SK-N-MC (cell line): ENCODE data around the gene WDR27.

Experiments
- DNase-seq: peaks from one replicate; pipeline ENCODE4 v3.0.0-alpha.2; 2011; ENCODE audit warnings: low read depth, low spot score
- H3K27ac ChIP-seq: fragments of 200-600 bp; sonication (generic); 2 replicates; pipeline ENCODE4 v1.5.1; 2016; ENCODE audit warnings: mixed run types
- H3K36me3 ChIP-seq: fragments of 200-600 bp; sonication (generic); 2 replicates; pipeline ENCODE4 v1.6.1; 2017; ENCODE audit warnings: antibody characterized with exemption, low read length, mixed read lengths; ENCODE audit not compliant: insufficient read depth
- H3K4me3 ChIP-seq: fragments of 200-600 bp; sonication (generic); 2 replicates; pipeline ENCODE4 v1.5.1; 2016
- H3K9ac ChIP-seq: fragments of 200-600 bp; sonication (generic); 2 replicates; pipeline ENCODE4 v1.8.0; 2017; ENCODE audit warnings: mixed run types, mixed read lengths; ENCODE audit not compliant: insufficient read length
- H3K9me3 ChIP-seq: fragments of 200-600 bp; sonication (generic); 2 replicates; pipeline ENCODE4 v1.6.1; 2017; ENCODE audit warnings: low read depth, mild to moderate bottlenecking, antibody characterized with exemption, low read length, moderate library complexity, mixed read lengths
- EZH2 ChIP-seq: fragments of 200-600 bp; sonication (generic); IDR thresholded peaks from one replicate; pipeline ENCODE4 v1.6.1; 2017; ENCODE audit warnings: antibody characterized with exemption
- FOXP2 ChIP-seq: optimal IDR thresholded peaks from 2 replicates; pipeline ENCODE3; 2011; ENCODE audit warnings: mild to moderate bottlenecking, moderate library complexity; ENCODE audit not compliant: insufficient read depth; ENCODE audit errors: extremely low read length, control extremely low read depth
- POLR2AphosphoS5 ChIP-seq: IDR thresholded peaks from 2 replicates; pipeline ENCODE4 v1.6.1; 2012; ENCODE audit warnings: mild to moderate bottlenecking, low read depth, low read length, borderline replicate concordance

Gene WDR27

DNA sequence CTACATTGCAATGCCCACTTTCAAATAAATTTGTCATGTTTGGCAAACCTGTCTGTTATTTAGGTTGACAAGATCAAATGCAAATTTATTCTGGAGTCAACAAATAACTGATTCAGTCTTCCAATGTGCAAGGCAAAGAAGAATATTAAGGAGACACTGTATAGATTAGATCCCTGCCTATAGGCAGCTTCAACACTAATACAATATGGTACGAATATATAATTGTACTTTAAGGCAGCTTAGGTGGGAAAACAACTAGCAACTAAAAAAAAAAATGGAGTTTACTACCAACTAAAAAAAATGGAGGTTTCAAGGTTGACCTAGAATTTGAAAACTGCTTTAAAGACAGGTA is 24.2 kb upstream of the WDR27 start:
- H3K9me3 ChIP-seq: no peaks in the 10 kb centered on the region

DNA sequence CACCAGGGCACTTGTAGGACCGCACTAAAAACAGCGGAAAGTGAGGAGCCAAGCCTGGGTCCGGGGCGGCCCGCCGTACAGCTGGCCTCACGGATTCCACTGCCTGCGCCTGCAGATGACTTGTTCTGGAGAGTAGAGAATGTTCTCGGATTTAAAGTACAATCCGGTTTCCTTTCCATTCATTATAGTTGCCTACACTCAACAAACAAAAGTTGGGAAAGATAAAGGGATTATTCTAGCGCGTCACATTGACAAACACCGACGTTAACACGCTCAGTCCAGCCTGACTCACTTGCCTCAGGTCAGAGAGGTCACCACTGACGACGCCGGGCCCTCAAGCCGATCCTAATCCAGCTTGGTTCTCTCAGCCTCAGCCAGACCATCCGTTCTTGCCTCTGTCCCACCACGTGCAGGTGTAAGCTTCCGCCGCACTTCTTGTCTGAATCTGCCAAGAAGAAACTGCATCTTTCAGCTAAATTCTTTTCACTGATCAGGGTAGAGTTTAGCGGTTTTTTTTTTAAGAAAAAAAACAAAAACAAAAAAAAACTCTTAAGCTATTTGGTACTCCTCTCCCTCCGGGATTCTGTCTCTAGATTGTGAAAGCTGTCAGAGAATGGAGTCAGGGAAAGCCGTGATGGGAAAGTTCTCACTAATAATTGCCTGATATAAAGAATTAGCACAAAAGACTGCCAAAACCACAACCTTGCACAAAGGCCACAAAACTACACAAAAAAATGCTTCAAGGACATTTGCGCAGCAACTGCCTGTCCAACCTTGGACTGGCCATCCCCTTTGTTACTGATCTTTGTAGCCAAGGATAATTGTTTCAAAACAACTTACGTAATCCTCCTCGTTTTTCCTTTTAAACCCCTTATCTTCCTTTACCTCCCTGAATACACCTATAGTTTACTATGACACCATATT is 23.6 kb upstream of the WDR27 start:
- Histone ChIP-seq H3K9me3 (no peaks in the 10 kb centered on the region), H3K36me3 (no peaks in the 10 kb centered on the region), H3K4me3 (peak overlapping the region; percentile 92), H3K27ac (peak overlapping the region; percentile 62), H3K9ac (peak overlapping the region; percentile 88)
- TF ChIP-seq FOXP2: no peak
- TF ChIP-seq EZH2: no peak
- TF ChIP-seq POLR2AphosphoS5: no peak
- no peak for DNase-seq

More for the DNA sequence above, 24.2 kb upstream of the WDR27 start:
- Histone ChIP-seq H3K36me3 (no peaks in the 10 kb centered on the region), H3K27ac (no peak overlapping the region), H3K9ac (no peak overlapping the region), H3K4me3 (no peak overlapping the region; the same call in 1 of the 2 replicates)
- no peak for DNase-seq
- TF ChIP-seq POLR2AphosphoS5 (no peak), FOXP2 (no peak), EZH2 (no peak)

DNA sequence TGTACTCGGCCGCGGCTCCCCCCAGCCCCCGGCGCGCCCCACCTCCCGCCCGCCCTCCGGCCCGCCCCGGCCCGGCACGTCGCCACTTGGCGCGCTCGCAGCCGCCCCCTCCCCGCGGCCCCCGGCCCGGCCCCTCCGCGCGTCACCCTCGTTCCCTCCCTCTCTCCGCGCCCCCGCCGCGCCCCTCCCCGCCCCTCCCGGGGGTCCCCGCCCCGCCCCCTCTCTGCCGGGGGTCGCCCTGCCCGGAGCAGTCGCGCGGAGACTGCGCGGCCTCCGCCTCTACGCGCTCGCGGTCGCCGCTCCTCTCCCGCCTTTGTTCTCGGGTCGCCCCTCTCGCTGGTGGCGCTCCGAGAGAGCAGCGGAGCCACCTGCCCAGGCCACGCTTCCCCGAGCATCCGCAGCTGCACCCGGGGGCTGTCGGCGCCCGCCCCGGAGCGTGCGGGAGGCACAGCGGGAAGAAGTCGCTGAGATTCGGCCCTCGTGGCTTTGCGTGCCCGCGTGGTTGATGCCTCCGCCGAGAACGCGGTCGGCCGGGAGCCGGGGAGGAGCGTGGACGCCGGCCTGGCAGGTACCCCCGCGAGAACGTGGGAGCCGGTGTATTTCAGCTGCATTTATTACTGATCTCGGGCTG is 22.8 kb upstream of the WDR27 start, which contains the start of gene PHF10:
PHF10 (minus strand) TSS at position 7 of the 631 bp plus-strand sequence. CDS start 569 bp downstream, outside the sequence.
- Histone ChIP-seq H3K4me3 (peak within 1 kb of the TSS; percentile 92), H3K9me3 (no peaks in the 10 kb centered on the region), H3K9ac (peak within 1 kb of the TSS; percentile 88), H3K27ac (peak within 1 kb of the TSS; percentile 62), H3K36me3 (no peaks in the 10 kb centered on the region)
- TF ChIP-seq FOXP2 (no peak), EZH2 (no peak), POLR2AphosphoS5 (peak; percentile 94)
- DNase-seq: no peak

DNA sequence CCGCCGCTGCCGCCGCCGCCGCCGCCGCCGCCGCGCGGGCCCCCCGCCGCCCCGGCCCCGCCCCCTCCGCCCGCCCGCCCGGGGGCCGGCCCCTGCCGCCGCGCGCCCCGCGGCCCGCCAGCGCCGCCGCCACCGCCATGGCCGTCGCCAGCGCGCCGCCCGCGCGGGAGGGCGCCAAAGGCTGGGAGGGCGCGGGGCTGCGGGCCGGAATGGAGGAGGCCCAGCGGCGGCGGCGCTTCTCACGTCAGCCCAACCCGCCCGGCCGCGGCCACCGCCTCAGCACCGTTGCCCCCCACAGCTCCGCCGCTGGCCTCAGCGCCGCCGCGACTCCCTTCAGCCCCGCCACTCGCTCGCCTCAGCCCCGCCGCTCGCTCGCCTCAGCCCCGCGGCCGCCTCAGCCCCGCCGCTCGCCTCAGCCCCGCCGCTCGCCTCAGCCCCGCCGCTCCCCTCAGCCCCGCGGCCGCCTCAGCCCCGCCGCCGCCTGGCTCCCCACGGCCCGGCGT is 22.2 kb upstream of the WDR27 start:
- Histone ChIP-seq H3K9me3 (no peaks in the 10 kb centered on the region), H3K9ac (peak overlapping the region; percentile 60), H3K36me3 (0 out of 2 replicates have a peak, but pooled peaks cover 5% of the 10 kb centered on the region), H3K4me3 (peak overlapping the region; percentile 72), H3K27ac (no peak overlapping the region)
- no peak for TF ChIP-seq FOXP2
- DNase-seq: no peak

DNA sequence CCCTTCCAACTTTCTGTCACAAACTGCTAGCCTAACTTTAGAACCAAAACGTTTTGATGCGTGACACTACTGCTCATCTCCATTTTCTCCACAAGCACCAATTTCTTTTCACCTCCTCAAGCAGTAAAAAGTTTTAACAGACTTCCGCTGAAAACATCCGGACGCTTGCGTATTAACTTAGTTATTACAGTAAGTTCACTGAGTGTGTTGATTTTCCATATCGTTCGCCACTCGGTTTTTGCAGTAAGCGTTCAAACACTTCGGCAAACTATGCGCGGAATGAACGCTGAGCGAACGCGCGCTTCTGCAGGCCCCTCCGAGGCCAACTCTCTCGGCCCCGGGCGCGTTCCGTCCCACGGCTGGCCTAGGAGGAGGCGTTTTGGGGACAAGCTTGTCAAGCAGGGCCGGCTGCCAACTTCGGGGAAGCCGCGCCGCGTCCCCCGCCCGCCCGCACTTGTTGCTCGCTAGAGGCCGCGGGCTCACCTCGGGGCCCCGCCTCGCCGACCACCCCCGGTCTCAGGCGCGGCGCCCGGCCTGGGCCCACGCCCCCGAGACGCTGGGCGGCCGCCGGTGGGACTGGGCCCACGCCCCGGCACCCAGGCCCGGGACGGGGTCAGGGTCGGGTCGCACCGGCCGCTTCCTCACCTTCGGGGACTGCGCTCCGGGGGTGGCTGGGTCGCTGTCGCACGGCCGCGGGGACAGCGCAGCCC is 21.5 kb upstream of the WDR27 start:
- DNase-seq: peak; percentile 37
- peak overlapping the region; percentile 91 for H3K4me3 ChIP-seq
- H3K36me3 ChIP-seq: 0 out of 2 replicates have a peak, but pooled peaks cover 8% of the 10 kb centered on the region
- peak overlapping the region; percentile 59; the same call in 1 of the 2 replicates for H3K27ac ChIP-seq
- TF ChIP-seq POLR2AphosphoS5 (no peak), EZH2 (no peak), FOXP2 (no peak)
- no peaks in the 10 kb centered on the region for H3K9me3 ChIP-seq
- H3K9ac ChIP-seq: peak overlapping the region; percentile 80

DNA sequence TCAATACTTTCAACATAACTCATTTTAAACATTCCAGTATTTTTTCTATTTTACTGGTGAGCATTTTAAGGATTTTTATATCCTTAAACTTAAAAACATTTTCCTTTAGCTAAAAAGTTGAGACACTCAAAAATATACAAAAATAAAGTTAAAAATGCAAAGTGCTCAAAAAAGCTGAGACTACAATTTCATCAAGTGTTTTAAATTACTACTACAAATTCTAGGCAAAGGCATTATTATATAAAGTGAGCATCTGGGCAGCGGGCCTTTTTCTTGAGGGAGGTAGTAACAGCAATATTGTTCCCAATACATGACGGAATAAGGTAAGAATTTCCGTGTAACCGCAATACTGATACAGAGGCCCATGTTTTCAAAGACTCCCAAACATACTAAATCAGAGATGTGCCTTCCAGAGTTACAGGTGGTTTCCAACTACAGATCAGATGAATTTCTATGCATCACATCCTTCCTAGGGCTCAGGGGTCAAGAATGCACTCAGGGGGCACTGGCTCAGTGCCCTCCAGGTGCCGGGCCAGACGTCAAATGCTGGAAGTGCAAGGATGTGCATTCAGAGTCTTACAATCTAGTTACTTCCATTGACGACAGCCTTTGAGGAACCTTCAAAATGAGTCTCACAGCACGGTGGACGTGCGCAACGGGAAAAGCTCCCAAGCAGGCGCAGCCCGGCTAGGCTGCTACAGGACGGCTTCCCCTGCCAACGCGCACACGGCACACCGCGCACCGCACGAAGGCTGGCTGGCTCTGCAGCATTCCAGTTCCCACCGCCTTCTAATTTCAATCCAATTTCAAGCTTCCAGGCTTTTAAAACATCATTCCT is 20.8 kb upstream of the WDR27 start:
- peak overlapping the region; percentile 80 for H3K9ac ChIP-seq
- no peak for TF ChIP-seq POLR2AphosphoS5
- H3K9me3 ChIP-seq: no peaks in the 10 kb centered on the region
- DNase-seq: no peak
- H3K4me3 ChIP-seq: peak overlapping the region; percentile 91
- H3K27ac ChIP-seq: peak overlapping the region; percentile 59; the same call in 1 of the 2 replicates
- 0 out of 2 replicates have a peak, but pooled peaks cover 12% of the 10 kb centered on the region for H3K36me3 ChIP-seq

DNA sequence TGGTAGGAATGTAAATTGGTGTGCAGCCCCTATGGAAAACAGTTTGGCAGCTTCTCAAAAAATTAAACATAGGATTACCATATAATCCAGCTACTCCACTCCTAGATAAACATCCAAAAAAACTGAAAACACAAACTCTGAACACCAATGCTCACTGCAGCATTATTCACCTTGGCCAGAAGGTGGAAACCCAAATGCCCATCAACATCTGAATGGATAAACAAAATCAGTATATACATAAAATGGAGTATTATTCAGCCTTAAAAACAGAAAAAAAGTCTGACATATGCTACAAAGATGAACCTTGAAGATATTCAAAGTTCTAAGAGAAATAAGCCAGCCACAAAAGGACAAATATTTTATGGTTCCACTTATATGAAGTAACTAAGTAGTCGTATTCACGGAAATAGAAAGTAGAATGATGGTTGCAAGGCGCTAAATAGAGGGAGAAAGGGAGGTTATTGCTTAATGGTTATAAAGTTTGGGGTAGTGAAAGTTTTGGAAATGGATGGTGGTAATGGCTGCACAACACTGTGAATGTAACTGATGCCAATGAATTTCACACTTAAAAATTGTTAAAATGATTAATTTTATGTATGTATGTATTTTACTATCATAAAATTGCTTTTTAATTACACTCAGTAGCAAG is 18.5 kb upstream of the WDR27 start:
- peaks cover 32% of the 10 kb centered on the region for H3K36me3 ChIP-seq
- no peak overlapping the region for H3K27ac ChIP-seq
- no peak for DNase-seq
- H3K4me3 ChIP-seq: no peak overlapping the region
- no peak overlapping the region for H3K9ac ChIP-seq
- H3K9me3 ChIP-seq: no peaks in the 10 kb centered on the region
- TF ChIP-seq EZH2 (no peak), POLR2AphosphoS5 (no peak)
